Fibroblast of villous mesenchyme (primary cell): ENCODE results near the gene NOTCH1. TPM values are rescaled to one million over a fixed set of nuclear protein-coding genes. Genes with fewer than 3 reads are reported as not detected.

ENCODE experiments used
- DNase-seq: peaks from one replicate; pipeline ENCODE4 v3.0.0-alpha.2; 2010; ENCODE audit warnings: low read depth
- H3K4me3 ChIP-seq: 2 replicates; pipeline ENCODE4 v1.5.1; 2011; ENCODE audit warnings: low read depth, mild to moderate bottlenecking, low read length
- total RNA-seq: library from RNA; depleted of rRNA; stranded (reverse); fragments of >200 nt; gene quantifications from 2 replicates; pipeline ENCODE4 v1.2.3, GENCODE V29; 2012
- TF ChIP-seq, protein P1 (sequence below): IDR thresholded peaks from 2 replicates; pipeline ENCODE4 v1.5.1; 2012; ENCODE audit warnings: low read depth, mild to moderate bottlenecking, low read length; ENCODE audit not compliant: insufficient read depth

The NOTCH1 gene
- total RNA-seq, 1 donor, result 36.7 TPM

- peak overlapping the region; percentile 75 for H3K4me3 ChIP-seq
- DNase-seq, result no peak
- TF ChIP-seq, protein P1, sequence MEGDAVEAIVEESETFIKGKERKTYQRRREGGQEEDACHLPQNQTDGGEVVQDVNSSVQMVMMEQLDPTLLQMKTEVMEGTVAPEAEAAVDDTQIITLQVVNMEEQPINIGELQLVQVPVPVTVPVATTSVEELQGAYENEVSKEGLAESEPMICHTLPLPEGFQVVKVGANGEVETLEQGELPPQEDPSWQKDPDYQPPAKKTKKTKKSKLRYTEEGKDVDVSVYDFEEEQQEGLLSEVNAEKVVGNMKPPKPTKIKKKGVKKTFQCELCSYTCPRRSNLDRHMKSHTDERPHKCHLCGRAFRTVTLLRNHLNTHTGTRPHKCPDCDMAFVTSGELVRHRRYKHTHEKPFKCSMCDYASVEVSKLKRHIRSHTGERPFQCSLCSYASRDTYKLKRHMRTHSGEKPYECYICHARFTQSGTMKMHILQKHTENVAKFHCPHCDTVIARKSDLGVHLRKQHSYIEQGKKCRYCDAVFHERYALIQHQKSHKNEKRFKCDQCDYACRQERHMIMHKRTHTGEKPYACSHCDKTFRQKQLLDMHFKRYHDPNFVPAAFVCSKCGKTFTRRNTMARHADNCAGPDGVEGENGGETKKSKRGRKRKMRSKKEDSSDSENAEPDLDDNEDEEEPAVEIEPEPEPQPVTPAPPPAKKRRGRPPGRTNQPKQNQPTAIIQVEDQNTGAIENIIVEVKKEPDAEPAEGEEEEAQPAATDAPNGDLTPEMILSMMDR, result no peak
These were observed 61.4 kb downstream of the NOTCH1 start for GRCh38 chr9:136484153-136485048.

- H3K4me3 ChIP-seq, result peak overlapping the region; percentile 75
- TF ChIP-seq, protein P1, result no peak
- peak; percentile 87 for DNase-seq
These were observed 62.2 kb downstream of the NOTCH1 start for GRCh38 chr9:136483589-136484152.

- DNase-seq, result peak; percentile 99
- H3K4me3 ChIP-seq, result peak within 1 kb of the TSS; percentile 84
- TF ChIP-seq, protein P1, result no peak
These were observed 62.9 kb downstream of the NOTCH1 start, which contains the start of gene SEC16A for GRCh38 chr9:136482793-136483588. Gene SEC16A (minus strand): TSS chr9:136483040. CDS start chr9:136477615, 5,425 bp downstream.

DNA sequence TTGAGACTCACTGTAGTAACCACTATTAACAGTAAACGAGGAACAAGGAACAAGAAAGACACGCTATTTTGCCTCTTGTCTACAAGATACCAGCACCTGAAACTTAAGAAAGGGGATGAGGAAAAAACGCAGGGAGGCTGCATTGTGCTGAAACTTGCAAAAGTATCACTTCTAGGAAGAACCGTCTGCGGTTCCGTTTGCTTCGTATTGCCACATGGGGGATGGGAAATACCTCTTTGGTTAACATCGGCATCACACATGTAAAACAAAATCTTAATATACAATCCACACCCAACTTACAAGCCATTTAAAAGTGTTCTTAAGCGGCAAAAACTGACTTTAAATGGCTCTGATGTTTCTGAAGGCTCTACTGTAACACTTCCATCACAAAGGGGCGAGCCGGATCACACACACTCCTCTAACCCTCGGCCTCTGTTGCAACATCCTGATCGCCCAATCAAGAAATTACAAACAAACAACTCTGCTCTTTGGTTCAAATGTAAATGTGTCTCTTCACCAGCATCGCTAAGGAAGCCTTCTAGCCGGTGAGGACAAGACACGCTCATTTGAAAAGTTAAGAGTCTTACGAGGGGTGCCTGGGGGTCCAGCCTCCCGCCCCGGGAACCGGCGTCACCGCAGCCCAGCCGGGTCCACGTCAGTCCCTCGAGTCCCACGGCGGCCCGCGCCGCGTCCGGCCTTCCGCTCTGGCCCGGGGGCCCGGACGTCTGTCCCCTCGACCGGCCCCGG, 63.6 kb downstream of the NOTCH1 start:
- DNase-seq, result peak; percentile 76
- peak overlapping the region; percentile 84 for H3K4me3 ChIP-seq
- TF ChIP-seq, protein P1, result no peak

- peak; percentile 10 for DNase-seq
- peak overlapping the region; percentile 84 for H3K4me3 ChIP-seq
- TF ChIP-seq, protein P1, result no peak
These were observed 64.3 kb downstream of the NOTCH1 start for GRCh38 chr9:136481558-136481957.
